ENCODE data around the gene RPA1. TPM values are rescaled to one million over a fixed set of nuclear protein-coding genes. Genes with fewer than 3 reads are reported as not detected.
"Not testable (repeated sequence)": the region's sequence is repeated elsewhere in the genome, so short reads cannot be mapped to it uniquely, and the experiment has no call there.

The RPA1 gene
- total RNA-seq, 1 donor from 2014 or later, result 30.9 TPM

DNA sequence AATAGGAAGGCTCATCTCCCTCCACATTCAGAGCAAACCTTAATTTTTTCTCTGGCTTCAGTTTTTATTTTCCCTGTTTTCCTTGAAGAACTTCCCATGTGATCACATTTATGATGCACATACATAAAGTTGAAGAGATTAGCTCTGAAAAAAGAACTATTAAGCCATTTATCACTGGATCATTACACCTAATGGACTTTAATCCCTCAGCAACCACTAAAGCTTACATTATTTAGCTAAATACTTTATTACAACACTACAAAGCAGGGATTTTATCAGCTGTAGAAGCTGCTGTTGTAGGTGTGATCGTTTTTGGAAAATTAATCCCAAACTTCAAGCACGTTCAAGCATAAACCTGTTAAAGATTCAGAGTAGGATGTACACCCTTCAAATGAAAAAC lies 21.2 kb upstream of the RPA1 start:
- H3K9me3 ChIP-seq, result no peaks in the 10 kb centered on the region
- peaks cover 0 to 16% of the 10 kb centered on the region in 2 donors for H3K36me3 ChIP-seq
- no peak for TF ChIP-seq CTCF (IDR thresholded peaks at IDR 0.05)
- TF ChIP-seq POLR2A (IDR thresholded peaks at IDR 0.05), result no peak
- TF ChIP-seq POLR2AphosphoS5 (IDR thresholded peaks at IDR 0.05; ENCODE audit: insufficient read depth in 1 of 2, low read depth in 1 of 2), result no peak
- H3K27ac ChIP-seq, result no peak overlapping the region
- H3K27me3 ChIP-seq, result no peaks in the 10 kb centered on the region
- H3K4me3 ChIP-seq, result no peak overlapping the region
- no peaks in the 10 kb centered on the region for H3K4me1 ChIP-seq
- DNase-seq (ENCODE audit: extremely low spot score in 2 of 2), result no peak
- intact Hi-C loops (cut with DNase I), result no loop called here

DNA sequence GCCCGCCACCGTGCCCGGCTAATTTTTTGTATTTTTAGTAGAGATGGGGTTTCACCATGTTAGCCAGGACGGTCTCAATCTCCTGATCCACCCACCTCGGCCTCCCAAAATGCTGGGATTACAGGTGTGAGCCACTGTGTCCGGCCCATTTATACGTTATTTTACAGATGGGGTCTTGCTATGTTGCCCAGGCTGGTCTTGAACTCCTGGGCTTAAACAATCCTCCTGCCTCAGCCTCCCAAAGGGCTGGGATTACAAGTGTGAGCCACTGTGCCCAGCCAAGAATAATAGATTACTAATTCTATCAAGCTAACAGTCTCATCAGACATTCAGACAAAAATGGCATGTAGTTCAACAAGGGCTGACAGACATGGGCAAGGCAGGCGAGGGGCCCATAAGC lies 20.0 kb upstream of the RPA1 start:
- H3K4me3 ChIP-seq; H3K27ac ChIP-seq; DNase-seq (ENCODE audit: extremely low spot score in 2 of 2); H3K27me3 ChIP-seq; intact Hi-C loops (cut with DNase I); H3K4me1 ChIP-seq; H3K9me3 ChIP-seq: not testable (repeated sequence)
- H3K36me3 ChIP-seq, result peaks cover 0 to 11% of the 10 kb centered on the region in 2 donors

DNA sequence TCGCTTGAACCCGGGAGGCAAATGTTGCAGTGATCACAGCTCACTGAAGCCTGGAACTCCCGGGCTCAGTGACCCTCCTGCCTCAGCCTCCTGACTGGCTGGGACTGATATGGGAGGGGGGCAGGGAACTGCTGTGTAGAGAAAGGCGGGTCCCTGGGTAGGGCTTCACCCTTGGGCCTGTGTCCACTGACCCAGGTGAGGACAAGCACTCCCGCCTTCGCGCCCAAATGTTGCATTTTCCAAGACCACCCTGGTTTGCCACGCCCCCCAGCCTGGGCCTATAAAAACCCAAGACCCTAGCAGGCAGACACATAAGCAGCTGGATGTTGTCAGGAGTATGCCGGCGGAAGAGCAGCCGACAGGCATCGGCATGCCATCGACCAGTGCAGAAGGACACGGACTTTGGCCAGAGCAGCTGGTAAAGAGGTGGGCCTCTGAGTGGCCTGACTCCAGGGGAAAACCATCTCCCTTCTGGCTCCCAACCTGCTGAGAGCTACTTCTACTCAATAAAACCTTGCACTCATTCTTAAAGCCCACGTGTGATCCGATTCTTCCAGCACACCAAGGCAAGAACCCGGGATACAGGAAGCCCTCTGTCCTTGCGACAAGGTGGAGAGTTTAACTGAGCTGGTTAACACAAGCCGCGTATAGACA lies 19.2 kb upstream of the RPA1 start:
- TF ChIP-seq POLR2AphosphoS5 (IDR thresholded peaks at IDR 0.05; ENCODE audit: insufficient read depth in 1 of 2, low read depth in 1 of 2), result no peak
- TF ChIP-seq CTCF (IDR thresholded peaks at IDR 0.05), result no peak
- TF ChIP-seq POLR2A (IDR thresholded peaks at IDR 0.05), result no peak
- no peak overlapping the region for H3K27ac ChIP-seq
- no peak overlapping the region for H3K4me3 ChIP-seq
- DNase-seq (ENCODE audit: extremely low spot score in 2 of 2), result no peak
- no peaks in the 10 kb centered on the region for H3K27me3 ChIP-seq
- H3K36me3 ChIP-seq, result peaks cover 0 to 11% of the 10 kb centered on the region in 2 donors
- intact Hi-C loops (cut with DNase I), result no loop called here
- no peaks in the 10 kb centered on the region for H3K9me3 ChIP-seq
- H3K4me1 ChIP-seq, result no peaks in the 10 kb centered on the region

- H3K4me3 ChIP-seq, result no peak overlapping the region
- H3K9me3 ChIP-seq, result no peaks in the 10 kb centered on the region
- no peak for TF ChIP-seq CTCF (IDR thresholded peaks at IDR 0.05)
- no peak for TF ChIP-seq POLR2A (IDR thresholded peaks at IDR 0.05)
- TF ChIP-seq POLR2AphosphoS5 (IDR thresholded peaks at IDR 0.05; ENCODE audit: insufficient read depth in 1 of 2, low read depth in 1 of 2), result no peak
- H3K4me1 ChIP-seq, result no peaks in the 10 kb centered on the region
- intact Hi-C loops (cut with DNase I), result no loop called here
- DNase-seq (ENCODE audit: extremely low spot score in 2 of 2), result no peak
- no peaks in the 10 kb centered on the region for H3K27me3 ChIP-seq
- peaks cover 0 to 11% of the 10 kb centered on the region in 2 donors for H3K36me3 ChIP-seq
- H3K27ac ChIP-seq, result no peak overlapping the region
These were observed 16.7 kb upstream of the RPA1 start for GRCh38 chr17:1813088-1813487.

DNA sequence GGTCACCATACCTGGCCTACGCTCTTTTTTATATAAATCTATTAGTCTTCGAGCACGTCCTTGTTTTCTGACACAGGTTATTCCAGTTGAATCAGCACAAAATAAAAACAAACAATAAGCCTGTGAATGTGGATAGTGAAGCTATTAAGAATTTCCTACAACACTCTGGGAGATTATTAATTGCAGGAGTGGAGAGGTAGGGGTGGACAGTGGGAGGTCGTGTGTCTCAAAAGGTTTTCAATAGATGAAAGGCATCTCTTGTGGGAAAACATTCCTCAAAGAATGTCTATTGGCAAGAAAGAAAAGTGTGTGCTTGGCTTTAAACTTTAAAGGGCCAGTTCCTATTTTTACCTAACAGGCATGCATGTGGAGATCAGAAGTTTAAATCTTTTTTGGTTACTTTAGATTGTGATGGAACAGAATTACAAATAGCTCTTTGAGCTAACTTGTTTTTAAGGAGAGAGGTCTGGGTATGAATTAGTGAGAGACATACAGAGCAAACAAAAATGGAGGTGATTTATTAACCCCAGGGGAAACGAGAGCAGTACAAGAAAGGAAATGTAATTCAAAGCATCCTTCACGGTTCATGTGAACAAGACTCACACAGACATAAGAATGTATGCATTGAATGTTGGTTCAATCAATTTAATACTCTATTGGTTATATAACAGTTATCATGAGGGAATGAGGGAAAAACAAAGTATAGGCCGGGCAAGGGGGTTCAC lies 9.1 kb upstream of the RPA1 start:
- H3K27me3 ChIP-seq, result no peaks in the 10 kb centered on the region

More for the DNA sequence above, 9.1 kb upstream of the RPA1 start:
- no peak overlapping the region for H3K4me3 ChIP-seq
- peaks cover 0 to 6% of the 10 kb centered on the region in 2 donors for H3K36me3 ChIP-seq
- intact Hi-C loops (cut with DNase I), result no loop called here
- TF ChIP-seq POLR2AphosphoS5 (IDR thresholded peaks at IDR 0.05; ENCODE audit: insufficient read depth in 1 of 2, low read depth in 1 of 2), result no peak
- no peak for TF ChIP-seq POLR2A (IDR thresholded peaks at IDR 0.05)
- TF ChIP-seq CTCF (IDR thresholded peaks at IDR 0.05), result no peak
- H3K9me3 ChIP-seq, result no peaks in the 10 kb centered on the region
- peaks cover 8% of the 10 kb centered on the region for H3K4me1 ChIP-seq
- DNase-seq (ENCODE audit: extremely low spot score in 2 of 2), result no peak
- no peak overlapping the region for H3K27ac ChIP-seq
